IMR-90 (cell line): ENCODE measurements around the gene DENND2D. TPM values are rescaled to one million over a fixed set of nuclear protein-coding genes. Genes with fewer than 3 reads are reported as not detected.

ENCODE experiments used
- ATAC-seq: fragments of 200-7000 bp; cut with Tn5 transposase; 2 replicates; pipeline ENCODE4 v1.9.1; 2020; ENCODE audit warnings: low read depth, mild to moderate bottlenecking, moderate library complexity
- BruUV-seq: library from RNA; stranded (reverse); fragments of 400-500 nt; replicated peaks from 2 replicates; lab custom pipeline; 2021; lab: Mats Ljungman, UMichigan
- CTCF ChIA-PET: fragments of 300-600 bp; formaldehyde crosslinking; extraction: SDS; loops from one replicate; lab custom pipeline; 2021; ENCODE audit warnings: antibody characterized with exemption; lab: Yijun Ruan, JAX
- POLR2A ChIA-PET: fragments of 300-600 bp; sonication (Branson Sonifier 250); formaldehyde crosslinking; loops from one replicate; lab custom pipeline; 2022; ENCODE audit warnings: antibody characterized with exemption; ENCODE audit not compliant: unreplicated experiment; lab: Charles Lee
- DNase-seq: peaks from one replicate; pipeline ENCODE4 v3.0.0; 2013
- H2AFZ ChIP-seq: replicated peaks from 2 replicates; pipeline ENCODE3; 2013; ENCODE audit warnings: low read length, mild to moderate bottlenecking; ENCODE audit not compliant: poor library complexity
- H2AK5ac ChIP-seq: 2 replicates; pipeline ENCODE4 v1.6.1; 2013; ENCODE audit warnings: low read depth, low read length, inconsistent platforms
- H2AK9ac ChIP-seq: replicated peaks from 2 replicates; pipeline ENCODE3; 2013; ENCODE audit warnings: mild to moderate bottlenecking, low read depth, low read length, moderate library complexity; ENCODE audit not compliant: poor library complexity
- H2BK120ac ChIP-seq: 2 replicates; pipeline ENCODE4 v1.6.1; 2013; ENCODE audit warnings: low read depth, low read length, inconsistent platforms
- H2BK15ac ChIP-seq: 3 replicates; pipeline ENCODE4 v1.6.1; 2013; ENCODE audit warnings: low read depth, low read length, inconsistent platforms
- H2BK20ac ChIP-seq: 2 replicates; pipeline ENCODE4 v1.6.1; 2013; ENCODE audit warnings: low read depth, mild to moderate bottlenecking, inconsistent platforms, low read length, moderate library complexity
- H2BK5ac ChIP-seq: 2 replicates; pipeline ENCODE4 v1.6.1; 2013; ENCODE audit warnings: mild to moderate bottlenecking, low read depth, low read length, inconsistent platforms; ENCODE audit not compliant: poor library complexity, severe bottlenecking
- H3K14ac ChIP-seq: replicated peaks from 2 replicates; pipeline ENCODE4 v1.6.1; 2013; ENCODE audit warnings: low read depth, low read length, inconsistent platforms
- H3K18ac ChIP-seq: 2 replicates; pipeline ENCODE4 v1.6.1; 2013; ENCODE audit warnings: low read depth, low read length, control low read depth
- H3K23ac ChIP-seq: 2 replicates; pipeline ENCODE4 v1.6.1; 2013; ENCODE audit warnings: low read depth, low read length, inconsistent platforms
- H3K27ac ChIP-seq: 2 replicates; pipeline ENCODE4 v1.5.1; 2013; ENCODE audit warnings: mild to moderate bottlenecking, control low read depth, low read length; ENCODE audit not compliant: insufficient read depth
- H3K27me3 ChIP-seq: 2 replicates; pipeline ENCODE4 v1.6.1; 2013; ENCODE audit warnings: low read length; ENCODE audit not compliant: control insufficient read depth, insufficient read depth
- H3K36me3 ChIP-seq: 2 replicates; pipeline ENCODE4 v1.6.1; 2013; ENCODE audit warnings: low read length, mixed read lengths; ENCODE audit not compliant: control insufficient read depth, insufficient read depth
- H3K4ac ChIP-seq: 2 replicates; pipeline ENCODE4 v1.6.1; 2013; ENCODE audit warnings: low read depth, low read length, inconsistent platforms
- H3K4me1 ChIP-seq: 2 replicates; pipeline ENCODE4 v1.6.1; 2013; ENCODE audit warnings: low read length, mixed read lengths; ENCODE audit not compliant: control insufficient read depth, insufficient read depth
- H3K4me2 ChIP-seq: 2 replicates; pipeline ENCODE4 v1.6.1; 2013; ENCODE audit warnings: low read depth, mild to moderate bottlenecking, control low read depth, low read length, moderate library complexity
- H3K4me3 ChIP-seq: 2 replicates; pipeline ENCODE4 v1.5.1; 2013; ENCODE audit warnings: low read depth, mild to moderate bottlenecking, control low read depth, low read length, moderate library complexity; ENCODE audit not compliant: insufficient read depth
- H3K56ac ChIP-seq: 2 replicates; pipeline ENCODE4 v1.6.1; 2013; ENCODE audit warnings: low read length, inconsistent platforms; ENCODE audit not compliant: insufficient read depth; ENCODE audit errors: extremely low read depth
- H3K79me1 ChIP-seq, 2 experiments: 2 replicates each; pipeline ENCODE4 v1.6.1; 2013; ENCODE audit warnings: low read length in 2 of 2, inconsistent platforms in 1 of 2, low read depth in 1 of 2
- H3K9ac ChIP-seq: 2 replicates; pipeline ENCODE4 v1.6.1; 2013; ENCODE audit warnings: low read depth, low read length, control low read depth
- H3K9me1 ChIP-seq: 2 replicates; pipeline ENCODE4 v1.6.1; 2013; ENCODE audit warnings: low read length, inconsistent platforms; ENCODE audit not compliant: insufficient read depth
- H3K9me3 ChIP-seq: 2 replicates; pipeline ENCODE4 v1.6.1; 2013; ENCODE audit warnings: low read length; ENCODE audit not compliant: control insufficient read depth, insufficient read depth
- H4K20me1 ChIP-seq: 2 replicates; pipeline ENCODE4 v1.6.1; 2013; ENCODE audit warnings: low read length, inconsistent platforms; ENCODE audit not compliant: insufficient read depth
- H4K5ac ChIP-seq: 2 replicates; pipeline ENCODE4 v1.6.1; 2013; ENCODE audit warnings: mild to moderate bottlenecking, low read depth, low read length, control low read depth
- H4K8ac ChIP-seq, 2 experiments: 2 replicates each; pipeline ENCODE4 v1.6.1; 2013; ENCODE audit warnings: low read depth in 2 of 2, low read length in 2 of 2, control low read depth in 1 of 2, inconsistent platforms in 1 of 2
- H4K91ac ChIP-seq: 2 replicates; pipeline ENCODE4 v1.6.1; 2013; ENCODE audit warnings: low read depth, low read length, inconsistent platforms; ENCODE audit not compliant: insufficient read depth
- BHLHE40 ChIP-seq: fragments of 150-350 bp; IDR thresholded peaks from 2 replicates; pipeline ENCODE4 v1.6.1; 2016; ENCODE audit warnings: mild to moderate bottlenecking, low read depth, low read length
- CEBPB ChIP-seq: IDR thresholded peaks from 2 replicates; pipeline ENCODE4 v1.6.1; 2012; ENCODE audit warnings: low read depth, low read length, improper control_type of control experiment
- CHD1 ChIP-seq: IDR thresholded peaks from 2 replicates; pipeline ENCODE4 v1.6.1; 2012; ENCODE audit warnings: low read depth, low read length, improper control_type of control experiment
- FOS ChIP-seq: fragments of 150-350 bp; IDR thresholded peaks from 2 replicates; pipeline ENCODE4 v1.6.1; 2016; ENCODE audit warnings: low read depth, low read length
- MAFK ChIP-seq: IDR thresholded peaks from 2 replicates; pipeline ENCODE4 v1.6.1; 2012; ENCODE audit warnings: low read depth, low read length, improper control_type of control experiment
- MAZ ChIP-seq: IDR thresholded peaks from 2 replicates; pipeline ENCODE4 v1.6.1; 2012; ENCODE audit warnings: low read depth, mild to moderate bottlenecking, low read length, improper control_type of control experiment, moderate library complexity, borderline replicate concordance
- MXI1 ChIP-seq: IDR thresholded peaks from 2 replicates; pipeline ENCODE4 v1.6.1; 2012; ENCODE audit warnings: low read depth, mild to moderate bottlenecking, low read length, moderate library complexity, borderline replicate concordance
- POLR2A ChIP-seq: IDR thresholded peaks from 2 replicates; pipeline ENCODE4 v1.6.1; 2012; ENCODE audit warnings: mild to moderate bottlenecking, low read depth, low read length
- RAD21 ChIP-seq: IDR thresholded peaks from 2 replicates; pipeline ENCODE4 v1.6.1; 2012; ENCODE audit warnings: low read length, improper control_type of control experiment
- RCOR1 ChIP-seq: IDR thresholded peaks from 2 replicates; pipeline ENCODE4 v1.6.1; 2012; ENCODE audit warnings: mild to moderate bottlenecking, low read length, improper control_type of control experiment; ENCODE audit not compliant: insufficient replicate concordance
- RFX5 ChIP-seq: IDR thresholded peaks from 2 replicates; pipeline ENCODE4 v1.8.0; 2012; ENCODE audit warnings: low read depth, mild to moderate bottlenecking, low read length, moderate library complexity
- SMC3 ChIP-seq: fragments of 150-350 bp; IDR thresholded peaks from 2 replicates; pipeline ENCODE4 v1.6.1; 2016; ENCODE audit warnings: low read depth, mild to moderate bottlenecking, antibody characterized with exemption, low read length, moderate library complexity
- WGBS, 2 experiments: methylation state at CpG; one replicate each; pipeline versions ENCODE4 v1.1.5 to v1.1.7; 2013; ENCODE audit warnings: missing lambda C conversion rate in 2 of 2; ENCODE audit not compliant: insufficient read length in 1 of 2; ENCODE audit errors: extremely low coverage in 2 of 2; 5-methylcytosine and 5-hydroxymethylcytosine counted together
- dilution Hi-C: fragments of 300-500 bp; cut with HindIII; formaldehyde crosslinking; loops from one replicate; pipeline ENCODE4 v1.14.3; 2018; ENCODE audit warnings: low sequenced_read_pairs; ENCODE audit not compliant: unreplicated experiment
- in situ Hi-C: fragments of 300-500 bp; cut with MboI; formaldehyde crosslinking; loops from 3 replicates; pipeline ENCODE4 v1.14.3; 2019; ENCODE audit warnings: low sequenced_read_pairs, inconsistent platforms, mixed read lengths
- intact Hi-C: fragments of 100-400 bp; cut with micrococcal nuclease; formaldehyde crosslinking; loops from 2 replicates; pipeline ENCODE4 v1.10.0; 2022
- polyA plus RNA-seq, 3 experiments: library from polyadenylated mRNA; depleted of rRNA; stranded (reverse); fragments of >200 nt; gene quantifications; 2 replicates each; pipeline ENCODE4 v1.2.3, GENCODE V29; 2012; ENCODE audit warnings: low replicate concordance in 1 of 3
- total RNA-seq: library from RNA; depleted of rRNA; stranded (reverse); fragments of >200 nt; gene quantifications from 2 replicates; pipeline ENCODE4 v1.2.3, GENCODE V29; 2012
- TF ChIP-seq, protein P1 (sequence below): conservative IDR thresholded peaks from 2 replicates; pipeline ENCODE4 v1.5.1; 2012; ENCODE audit warnings: mild to moderate bottlenecking, low read depth, low read length, improper control_type of control experiment
- TF ChIP-seq, protein P2 (sequence below): fragments of 150-350 bp; IDR thresholded peaks from 2 replicates; pipeline ENCODE4 v1.6.1; 2017; ENCODE audit warnings: mild to moderate bottlenecking, antibody characterized with exemption, low read length, low read depth
- TF ChIP-seq, protein P3 (sequence below): fragments of 150-350 bp; IDR thresholded peaks from 2 replicates; pipeline ENCODE4 v1.6.1; 2016; ENCODE audit warnings: low read depth, mild to moderate bottlenecking, low read length, moderate library complexity, borderline replicate concordance

DENND2D gene
- total and polyA plus RNA-seq, 2 of the 4 experiments (the other 2 are of a cell fraction): 0.86 to 0.90 TPM

DNA sequence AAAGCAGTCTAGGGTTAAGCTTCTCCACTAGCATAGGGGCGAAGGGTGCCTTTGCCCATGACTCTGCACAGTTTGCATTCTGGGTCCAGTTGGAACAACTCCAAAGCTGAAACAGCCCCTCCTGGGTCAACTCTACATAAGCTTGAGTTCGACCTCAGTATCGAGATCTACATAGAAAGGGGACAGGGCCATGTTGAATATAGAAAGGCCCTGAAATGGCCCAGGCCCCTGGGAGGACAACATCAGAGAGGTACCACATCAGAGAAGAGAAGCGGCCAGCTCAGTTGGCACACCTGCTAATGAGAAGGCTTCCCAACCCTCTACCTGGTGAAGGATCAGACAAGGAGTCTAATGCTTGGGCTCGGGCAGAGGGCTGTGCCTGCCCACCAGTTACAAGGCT, 1.6 kb downstream of the DENND2D start:
- DNase-seq (no peak), ATAC-seq (no peak)
- H3K79me1 ChIP-seq: no peaks in the 10 kb centered on the region
- dilution Hi-C loops (no loop called here), intact Hi-C loops (no loop called here), in situ Hi-C loops (no loop called here)
- H3K4me3 ChIP-seq: no peak overlapping the region
- no peak for TF ChIP-seq MAZ
- no peak for TF ChIP-seq RAD21
- TF ChIP-seq MAFK: no peak
- TF ChIP-seq CEBPB: no peak
- no peak for TF ChIP-seq RFX5
- TF ChIP-seq, protein P1, sequence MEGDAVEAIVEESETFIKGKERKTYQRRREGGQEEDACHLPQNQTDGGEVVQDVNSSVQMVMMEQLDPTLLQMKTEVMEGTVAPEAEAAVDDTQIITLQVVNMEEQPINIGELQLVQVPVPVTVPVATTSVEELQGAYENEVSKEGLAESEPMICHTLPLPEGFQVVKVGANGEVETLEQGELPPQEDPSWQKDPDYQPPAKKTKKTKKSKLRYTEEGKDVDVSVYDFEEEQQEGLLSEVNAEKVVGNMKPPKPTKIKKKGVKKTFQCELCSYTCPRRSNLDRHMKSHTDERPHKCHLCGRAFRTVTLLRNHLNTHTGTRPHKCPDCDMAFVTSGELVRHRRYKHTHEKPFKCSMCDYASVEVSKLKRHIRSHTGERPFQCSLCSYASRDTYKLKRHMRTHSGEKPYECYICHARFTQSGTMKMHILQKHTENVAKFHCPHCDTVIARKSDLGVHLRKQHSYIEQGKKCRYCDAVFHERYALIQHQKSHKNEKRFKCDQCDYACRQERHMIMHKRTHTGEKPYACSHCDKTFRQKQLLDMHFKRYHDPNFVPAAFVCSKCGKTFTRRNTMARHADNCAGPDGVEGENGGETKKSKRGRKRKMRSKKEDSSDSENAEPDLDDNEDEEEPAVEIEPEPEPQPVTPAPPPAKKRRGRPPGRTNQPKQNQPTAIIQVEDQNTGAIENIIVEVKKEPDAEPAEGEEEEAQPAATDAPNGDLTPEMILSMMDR: no peak
- TF ChIP-seq RCOR1: no peak
- TF ChIP-seq SMC3: no peak
- no peak for TF ChIP-seq CHD1
- TF ChIP-seq, protein P2, sequence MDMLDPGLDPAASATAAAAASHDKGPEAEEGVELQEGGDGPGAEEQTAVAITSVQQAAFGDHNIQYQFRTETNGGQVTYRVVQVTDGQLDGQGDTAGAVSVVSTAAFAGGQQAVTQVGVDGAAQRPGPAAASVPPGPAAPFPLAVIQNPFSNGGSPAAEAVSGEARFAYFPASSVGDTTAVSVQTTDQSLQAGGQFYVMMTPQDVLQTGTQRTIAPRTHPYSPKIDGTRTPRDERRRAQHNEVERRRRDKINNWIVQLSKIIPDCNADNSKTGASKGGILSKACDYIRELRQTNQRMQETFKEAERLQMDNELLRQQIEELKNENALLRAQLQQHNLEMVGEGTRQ: no peak
- TF ChIP-seq, protein P3, sequence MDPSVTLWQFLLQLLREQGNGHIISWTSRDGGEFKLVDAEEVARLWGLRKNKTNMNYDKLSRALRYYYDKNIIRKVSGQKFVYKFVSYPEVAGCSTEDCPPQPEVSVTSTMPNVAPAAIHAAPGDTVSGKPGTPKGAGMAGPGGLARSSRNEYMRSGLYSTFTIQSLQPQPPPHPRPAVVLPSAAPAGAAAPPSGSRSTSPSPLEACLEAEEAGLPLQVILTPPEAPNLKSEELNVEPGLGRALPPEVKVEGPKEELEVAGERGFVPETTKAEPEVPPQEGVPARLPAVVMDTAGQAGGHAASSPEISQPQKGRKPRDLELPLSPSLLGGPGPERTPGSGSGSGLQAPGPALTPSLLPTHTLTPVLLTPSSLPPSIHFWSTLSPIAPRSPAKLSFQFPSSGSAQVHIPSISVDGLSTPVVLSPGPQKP: no peak
- TF ChIP-seq MXI1: no peak
- TF ChIP-seq POLR2A: no peak
- no peak for TF ChIP-seq FOS
- no peak for TF ChIP-seq BHLHE40
- H3K27ac ChIP-seq: no peak overlapping the region
- ChIA-PET CTCF (no interaction called here), POLR2A (no interaction called here)
- H3K56ac ChIP-seq: no peak overlapping the region
- peaks cover 10% of the 10 kb centered on the region for H3K27me3 ChIP-seq
- H3K4me1 ChIP-seq: peaks cover 20% of the 10 kb centered on the region
- no peak overlapping the region for H2AK9ac ChIP-seq
- no peak overlapping the region for H3K14ac ChIP-seq
- no peaks in the 10 kb centered on the region for H4K20me1 ChIP-seq
- H3K18ac ChIP-seq: no peak overlapping the region
- no TSS peak for BruUV-seq
- no peak overlapping the region for H3K9ac ChIP-seq
- H2BK120ac ChIP-seq: no peak overlapping the region
- no peaks in the 10 kb centered on the region for H3K9me3 ChIP-seq
- H2AK5ac ChIP-seq: no peak overlapping the region
- no peak overlapping the region for H2BK5ac ChIP-seq
- H3K9me1 ChIP-seq: peaks cover 3% of the 10 kb centered on the region
- no peak overlapping the region for H2BK15ac ChIP-seq
- WGBS, 2 experiments: no CpG with 5 or more reads among the region's 5 CpGs
- H4K5ac ChIP-seq: no peak overlapping the region
- no peak overlapping the region for H3K4me2 ChIP-seq
- no peak overlapping the region for H2BK20ac ChIP-seq
- H3K23ac ChIP-seq: no peak overlapping the region
- H4K91ac ChIP-seq: no peak overlapping the region
- no peak overlapping the region for H3K4ac ChIP-seq
- no peaks in the 10 kb centered on the region for H3K36me3 ChIP-seq
- no peak overlapping the region for H4K8ac ChIP-seq
- H2AFZ ChIP-seq: no peak overlapping the region
